ENCODE results near the gene SURF6.
"Not testable (repeated sequence)": the region's sequence is repeated elsewhere in the genome, so short reads cannot be mapped to it uniquely, and the experiment has no call there.

Gene SURF6

GRCh38 chr9:133379153-133380086 is 43.4 kb upstream of the SURF6 start:
- no peak for DNase-seq (ENCODE audit: low spot score)
- H3K4me3 ChIP-seq, result no peak overlapping the region
- no peak for TF ChIP-seq CTCF (IDR thresholded peaks at IDR 0.05)
- H3K27ac ChIP-seq, result no peak overlapping the region

GRCh38 chr9:133378408-133378962 is 42.5 kb upstream of the SURF6 start:
- Histone ChIP-seq H3K27ac (no peak overlapping the region), H3K4me3 (no peak overlapping the region)
- TF ChIP-seq CTCF (IDR thresholded peaks at IDR 0.05), result no peak
- no peak for DNase-seq (ENCODE audit: low spot score)

GRCh38 chr9:133377721-133378216 is 41.8 kb upstream of the SURF6 start:
- no peak for TF ChIP-seq CTCF (IDR thresholded peaks at IDR 0.05)
- DNase-seq (ENCODE audit: low spot score), result no peak
- Histone ChIP-seq H3K4me3 (no peak overlapping the region), H3K27ac (no peak overlapping the region)

GRCh38 chr9:133377280-133377679 is 41.3 kb upstream of the SURF6 start:
- not testable (repeated sequence) for H3K27ac ChIP-seq; H3K4me3 ChIP-seq; DNase-seq (ENCODE audit: low spot score)

- TF ChIP-seq CTCF (IDR thresholded peaks at IDR 0.05), result no peak
Observed at GRCh38 chr9:133375724-133376654, 40.0 kb upstream of the SURF6 start, which contains the start of the genes STKLD1 and SURF4. Gene STKLD1, plus strand, starts transcription at chr9:133376366. Its CDS starts 108 bp downstream, at chr9:133376474. Gene SURF4, minus strand, starts transcription at chr9:133376060. Its CDS starts 91 bp downstream, at chr9:133375969.

GRCh38 chr9:133375116-133375723 is 39.2 kb upstream of the SURF6 start:
- no peak for DNase-seq (ENCODE audit: low spot score)

More at GRCh38 chr9:133375724-133376654, 40.0 kb upstream of the SURF6 start, which contains the start of the genes STKLD1 and SURF4:
- peak; percentile 96 for DNase-seq (ENCODE audit: low spot score)
- H3K4me3 ChIP-seq, result peak within 1 kb of the TSS; percentile 99
- H3K27ac ChIP-seq, result peak within 1 kb of the TSS; percentile 95 to 97

More at GRCh38 chr9:133375116-133375723, 39.2 kb upstream of the SURF6 start:
- Histone ChIP-seq H3K27ac (peak overlapping the region; percentile 95 to 97), H3K4me3 (peak overlapping the region; percentile 99)
- no peak for TF ChIP-seq CTCF (IDR thresholded peaks at IDR 0.05)

Data from coronary artery (tissue), 2 donors.